ENCODE measurements around the gene TIGD2. TPM values are rescaled to one million over a fixed set of nuclear protein-coding genes. Genes with fewer than 3 reads are reported as not detected.
"Not testable (repeated sequence)": the region's sequence is repeated elsewhere in the genome, so short reads cannot be mapped to it uniquely, and the experiment has no call there.

The TIGD2 gene
- total and polyA plus RNA-seq, 10 donors, result 2.2 to 8.0 (median 5.3) TPM

DNA sequence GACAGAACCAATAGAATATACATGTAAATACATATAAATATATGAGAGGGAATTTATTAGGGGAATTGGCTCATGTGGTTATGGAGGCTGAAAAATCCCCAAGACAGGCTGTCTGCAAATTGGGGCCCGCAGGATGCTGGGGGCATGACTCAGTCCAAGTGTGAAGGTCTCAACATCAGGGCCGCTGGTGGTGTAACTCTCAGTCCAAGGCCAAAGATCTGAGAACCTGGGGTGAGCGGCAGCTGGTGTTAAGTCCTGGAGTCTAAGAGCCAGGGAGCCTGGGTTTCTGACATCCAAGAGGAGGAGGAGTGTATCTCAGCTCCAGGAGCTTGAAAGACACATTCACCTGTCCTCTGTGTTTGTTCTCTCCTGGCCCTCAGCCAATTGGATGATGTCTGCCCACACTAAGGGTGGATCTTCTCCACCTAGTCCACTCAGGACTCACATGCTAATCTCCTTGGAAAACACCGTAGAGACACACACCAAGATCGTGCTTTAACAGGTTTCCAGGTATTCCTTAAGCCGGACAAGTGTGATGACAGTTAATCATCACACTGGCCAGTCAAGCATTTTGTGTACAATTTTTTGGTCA, 28.9 kb downstream of the TIGD2 start:
- Histone ChIP-seq H3K27ac (no peak overlapping the region), H3K27me3 (replicated peaks in 1 of 7) (no peaks in the 10 kb centered on the region), H3K9me3 (peaks cover 0 to 7% (median 0%) of the 10 kb centered on the region in 8 donors), H3K4me3 (no peak overlapping the region), H3K36me3 (no peaks in the 10 kb centered on the region), H3K4me1 (no peaks in the 10 kb centered on the region)
- intact Hi-C loops (cut with DNase I; ENCODE audit: low total_unique reads), result no loop called here
- DNase-seq, result no peak
- 89 to 97% (median 90%) methylated on average over 6 of the region's 6 CpGs for WGBS, 5 donors
- TF ChIP-seq, protein P1, sequence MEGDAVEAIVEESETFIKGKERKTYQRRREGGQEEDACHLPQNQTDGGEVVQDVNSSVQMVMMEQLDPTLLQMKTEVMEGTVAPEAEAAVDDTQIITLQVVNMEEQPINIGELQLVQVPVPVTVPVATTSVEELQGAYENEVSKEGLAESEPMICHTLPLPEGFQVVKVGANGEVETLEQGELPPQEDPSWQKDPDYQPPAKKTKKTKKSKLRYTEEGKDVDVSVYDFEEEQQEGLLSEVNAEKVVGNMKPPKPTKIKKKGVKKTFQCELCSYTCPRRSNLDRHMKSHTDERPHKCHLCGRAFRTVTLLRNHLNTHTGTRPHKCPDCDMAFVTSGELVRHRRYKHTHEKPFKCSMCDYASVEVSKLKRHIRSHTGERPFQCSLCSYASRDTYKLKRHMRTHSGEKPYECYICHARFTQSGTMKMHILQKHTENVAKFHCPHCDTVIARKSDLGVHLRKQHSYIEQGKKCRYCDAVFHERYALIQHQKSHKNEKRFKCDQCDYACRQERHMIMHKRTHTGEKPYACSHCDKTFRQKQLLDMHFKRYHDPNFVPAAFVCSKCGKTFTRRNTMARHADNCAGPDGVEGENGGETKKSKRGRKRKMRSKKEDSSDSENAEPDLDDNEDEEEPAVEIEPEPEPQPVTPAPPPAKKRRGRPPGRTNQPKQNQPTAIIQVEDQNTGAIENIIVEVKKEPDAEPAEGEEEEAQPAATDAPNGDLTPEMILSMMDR (IDR thresholded peaks at IDR 0.05 in 8 of 11, conservative IDR thresholded peaks at IDR 0.05 in 3 of 11), result no peak
- TF ChIP-seq POLR2AphosphoS5 (IDR thresholded peaks at IDR 0.05) (no peak), POLR2A (IDR thresholded peaks at IDR 0.05) (no peak)

DNA sequence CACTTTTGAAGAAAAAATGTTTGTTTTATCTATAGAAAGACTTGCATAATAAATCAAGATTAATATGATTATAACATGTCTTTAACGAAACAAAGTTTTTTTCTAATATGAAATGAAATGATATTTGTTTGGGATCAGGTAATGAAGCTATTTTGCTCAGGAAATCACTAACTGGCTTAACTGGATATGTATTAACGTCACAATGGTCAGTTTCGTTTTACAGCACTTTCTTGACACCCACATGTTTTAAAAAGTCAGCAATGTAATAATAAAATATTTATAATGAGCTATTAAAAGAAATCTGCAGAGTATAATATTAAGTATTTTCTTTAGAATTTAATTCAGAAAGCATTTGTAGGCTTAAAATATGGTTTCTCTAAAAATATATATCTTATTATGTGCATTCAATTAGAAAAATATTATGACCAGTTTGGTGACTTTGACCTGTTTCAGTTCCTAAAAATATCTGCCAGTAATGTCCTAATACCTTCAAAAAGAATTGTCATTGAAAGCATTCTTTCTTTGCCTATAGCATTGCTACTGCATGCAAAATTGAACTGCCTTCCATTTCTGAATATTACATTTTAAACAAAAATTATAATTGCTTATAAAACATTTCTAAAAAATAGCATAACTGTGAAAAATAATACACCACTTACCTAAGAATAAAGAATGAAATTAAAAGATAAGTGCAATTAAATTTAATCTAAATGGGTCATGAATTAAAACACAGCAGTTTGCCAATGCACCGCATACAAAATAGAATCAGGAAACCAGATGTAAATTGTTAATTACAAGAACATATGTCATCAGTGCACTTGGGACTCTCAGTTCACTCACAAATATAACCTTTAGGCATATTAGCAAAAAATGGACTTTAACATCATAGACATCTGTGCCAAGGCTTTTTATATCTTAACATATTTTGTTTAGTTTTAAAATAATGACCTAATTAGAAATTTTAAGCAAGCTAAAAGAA, 31.6 kb downstream of the TIGD2 start:
- Histone ChIP-seq H3K4me3 (no peak overlapping the region), H3K27ac (no peak overlapping the region), H3K9me3 (peaks cover 0 to 12% (median 0%) of the 10 kb centered on the region in 8 donors), H3K36me3 (no peaks in the 10 kb centered on the region), H3K27me3 (replicated peaks in 1 of 7) (no peaks in the 10 kb centered on the region), H3K4me1 (no peaks in the 10 kb centered on the region)
- no peak for DNase-seq
- WGBS, 5 donors, result 67 to 81% (median 70%) methylated on average over 4 of the region's 4 CpGs
- no peak for TF ChIP-seq POLR2A (IDR thresholded peaks at IDR 0.05)
- TF ChIP-seq, protein P1 (IDR thresholded peaks at IDR 0.05 in 8 of 11, conservative IDR thresholded peaks at IDR 0.05 in 3 of 11), result no peak
- TF ChIP-seq POLR2AphosphoS5 (IDR thresholded peaks at IDR 0.05), result no peak
- intact Hi-C loops (cut with DNase I; ENCODE audit: low total_unique reads), result no loop called here

DNA sequence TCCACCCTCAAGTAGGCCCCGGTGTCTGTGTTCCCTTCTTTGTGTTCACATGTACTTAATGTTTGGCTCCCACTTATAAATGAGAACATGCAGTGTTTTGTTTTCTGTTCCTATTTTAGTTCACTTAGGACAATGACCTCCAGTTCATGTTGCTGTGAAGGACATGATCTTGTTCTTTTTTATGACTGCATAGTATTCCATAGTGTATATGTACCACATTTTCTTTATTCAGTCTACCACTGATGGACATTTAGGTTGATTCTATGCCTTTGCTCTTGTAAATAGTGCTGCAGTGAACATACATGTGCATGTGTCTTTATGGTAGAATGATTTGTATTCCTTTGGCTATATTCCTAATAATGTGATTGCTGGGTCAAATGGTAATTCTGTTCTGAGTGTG, 33.3 kb downstream of the TIGD2 start:
- not testable (repeated sequence) for H3K27ac ChIP-seq

DNA sequence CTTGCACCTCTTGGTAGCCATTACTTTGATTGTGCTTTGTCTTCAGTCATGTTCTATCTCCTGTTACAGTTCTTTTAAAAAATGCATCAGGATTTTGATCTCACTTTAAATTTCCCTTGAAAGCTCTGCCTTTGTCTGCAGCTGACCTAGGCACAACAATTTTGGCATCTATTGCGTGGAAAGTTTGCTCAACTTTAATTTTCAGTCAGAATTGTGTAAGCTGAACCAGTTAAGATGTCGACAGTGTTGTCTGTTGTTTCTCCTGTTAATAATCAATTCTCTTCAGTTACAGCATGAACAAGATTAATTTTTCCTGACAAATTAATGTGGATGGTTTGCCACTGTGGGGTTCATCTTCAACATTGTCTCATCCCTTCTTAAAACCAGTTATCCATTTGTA, 34.9 kb downstream of the TIGD2 start:
- no peak overlapping the region for H3K4me3 ChIP-seq
- no peaks in the 10 kb centered on the region for H3K27me3 ChIP-seq (replicated peaks in 1 of 7)
- 89 to 95% (median 92%) methylated on average over 2 of the region's 2 CpGs for WGBS, 5 donors
- no peak for DNase-seq
- H3K36me3 ChIP-seq, result no peaks in the 10 kb centered on the region
- intact Hi-C loops (cut with DNase I; ENCODE audit: low total_unique reads), result no loop called here
- H3K9me3 ChIP-seq, result peaks cover 0 to 12% (median 0%) of the 10 kb centered on the region in 8 donors
- TF ChIP-seq POLR2A (IDR thresholded peaks at IDR 0.05) (no peak), POLR2AphosphoS5 (IDR thresholded peaks at IDR 0.05) (no peak)
- TF ChIP-seq, protein P1 (IDR thresholded peaks at IDR 0.05 in 8 of 11, conservative IDR thresholded peaks at IDR 0.05 in 3 of 11), result no peak
- H3K4me1 ChIP-seq, result no peaks in the 10 kb centered on the region
- H3K27ac ChIP-seq, result no peak overlapping the region

More for the DNA sequence above, 33.3 kb downstream of the TIGD2 start:
- WGBS, 5 donors, result 93 to 100% (median 95%) methylated on average over 1 of the region's 1 CpG
- DNase-seq; H3K27me3 ChIP-seq (replicated peaks in 1 of 7); H3K36me3 ChIP-seq; H3K4me1 ChIP-seq; H3K4me3 ChIP-seq; intact Hi-C loops (cut with DNase I; ENCODE audit: low total_unique reads): not testable (repeated sequence)
- peaks cover 0 to 12% (median 0%) of the 10 kb centered on the region in 8 donors for H3K9me3 ChIP-seq

Measured in spleen (tissue), 11 donors.